ENCODE measurements around the gene RPL7A. TPM values are rescaled to one million over a fixed set of nuclear protein-coding genes. Genes with fewer than 3 reads are reported as not detected.
"Not testable (repeated sequence)": the region's sequence is repeated elsewhere in the genome, so short reads cannot be mapped to it uniquely, and the experiment has no call there.

Gene RPL7A
- total RNA-seq, 3 donors from 2014 or later (not counting 1 experiment from before 2014, with no cell fraction given) = 1,409 to 1,616 (median 1,600) TPM

DNA sequence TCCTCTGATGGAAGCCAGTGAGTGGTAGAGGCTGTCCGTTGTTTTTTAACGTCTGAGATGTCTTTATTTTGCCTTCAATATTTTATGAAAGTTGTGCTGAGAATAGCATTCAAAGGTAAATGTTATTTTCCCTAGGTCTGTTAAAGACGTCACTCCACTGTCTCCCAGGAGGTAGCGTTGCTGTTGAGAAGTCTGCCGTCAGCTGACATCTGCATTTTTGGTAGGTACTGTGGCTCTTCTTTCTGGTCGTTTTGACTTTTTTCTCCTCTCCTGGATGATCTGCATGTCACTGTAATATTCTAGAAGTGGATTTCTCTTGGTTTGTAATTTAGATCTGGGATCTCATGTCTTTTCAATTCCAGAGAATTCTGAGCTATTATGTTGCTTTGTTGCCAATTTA, 38.4 kb upstream of the RPL7A start:
- no peaks in the 10 kb centered on the region for H3K9me3 Mint-ChIP-seq
- intact Hi-C loops (cut with micrococcal nuclease) = no loop called here
- Histone ChIP-seq H3K9me3 (ENCODE audit: control insufficient read depth, insufficient read depth, low read length) (no peaks in the 10 kb centered on the region), H3K27me3 (ENCODE audit: control insufficient read depth, insufficient read depth, low read length) (no peaks in the 10 kb centered on the region), H3K4me1 (ENCODE audit: control insufficient read depth, insufficient read depth, low read length) (no peaks in the 10 kb centered on the region), H3K36me3 (ENCODE audit: control insufficient read depth, insufficient read depth, low read length) (no peaks in the 10 kb centered on the region), H3K4me3 (ENCODE audit: low read length) (no peak overlapping the region), H3K27ac (ENCODE audit: low read length) (no peak overlapping the region)
- peaks cover 8 to 9% of the 10 kb centered on the region in 2 donors for H3K27me3 Mint-ChIP-seq (ENCODE audit: low read depth in 2 of 2)
- 88% methylated on average over 6 of the region's 6 CpGs for WGBS (ENCODE audit: insufficient coverage)
- ATAC-seq (no peak), DNase-seq (no peak)
- TF ChIP-seq, protein P1, sequence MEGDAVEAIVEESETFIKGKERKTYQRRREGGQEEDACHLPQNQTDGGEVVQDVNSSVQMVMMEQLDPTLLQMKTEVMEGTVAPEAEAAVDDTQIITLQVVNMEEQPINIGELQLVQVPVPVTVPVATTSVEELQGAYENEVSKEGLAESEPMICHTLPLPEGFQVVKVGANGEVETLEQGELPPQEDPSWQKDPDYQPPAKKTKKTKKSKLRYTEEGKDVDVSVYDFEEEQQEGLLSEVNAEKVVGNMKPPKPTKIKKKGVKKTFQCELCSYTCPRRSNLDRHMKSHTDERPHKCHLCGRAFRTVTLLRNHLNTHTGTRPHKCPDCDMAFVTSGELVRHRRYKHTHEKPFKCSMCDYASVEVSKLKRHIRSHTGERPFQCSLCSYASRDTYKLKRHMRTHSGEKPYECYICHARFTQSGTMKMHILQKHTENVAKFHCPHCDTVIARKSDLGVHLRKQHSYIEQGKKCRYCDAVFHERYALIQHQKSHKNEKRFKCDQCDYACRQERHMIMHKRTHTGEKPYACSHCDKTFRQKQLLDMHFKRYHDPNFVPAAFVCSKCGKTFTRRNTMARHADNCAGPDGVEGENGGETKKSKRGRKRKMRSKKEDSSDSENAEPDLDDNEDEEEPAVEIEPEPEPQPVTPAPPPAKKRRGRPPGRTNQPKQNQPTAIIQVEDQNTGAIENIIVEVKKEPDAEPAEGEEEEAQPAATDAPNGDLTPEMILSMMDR (IDR thresholded peaks at IDR 0.05) = no peak
- no peak overlapping the region for H3K27ac Mint-ChIP-seq
- H3K4me3 Mint-ChIP-seq = no peak overlapping the region
- no peaks in the 10 kb centered on the region for H3K4me1 Mint-ChIP-seq
- no peaks in the 10 kb centered on the region for H3K36me3 Mint-ChIP-seq

DNA sequence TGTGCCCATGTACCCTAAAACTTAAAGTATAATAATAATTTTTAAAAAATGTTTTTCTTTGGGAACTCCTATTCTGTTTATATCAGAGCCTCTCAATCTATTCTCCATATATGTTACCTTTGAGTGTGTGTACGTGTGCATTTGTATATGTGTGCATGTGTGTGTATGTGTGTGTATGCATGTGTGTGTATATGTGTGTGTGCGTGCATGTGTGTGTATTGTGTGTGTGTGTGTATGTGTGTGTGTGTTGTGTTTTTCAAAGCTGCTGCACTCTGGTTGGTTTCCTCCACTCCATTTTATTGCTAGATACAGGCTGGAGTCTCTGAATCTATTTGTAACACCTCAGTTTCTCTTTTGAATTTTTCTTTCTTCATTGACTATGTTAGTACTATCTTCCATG, 32.0 kb upstream of the RPL7A start:
- WGBS (ENCODE audit: insufficient coverage) = 90% methylated on average over 2 of the region's 2 CpGs

DNA sequence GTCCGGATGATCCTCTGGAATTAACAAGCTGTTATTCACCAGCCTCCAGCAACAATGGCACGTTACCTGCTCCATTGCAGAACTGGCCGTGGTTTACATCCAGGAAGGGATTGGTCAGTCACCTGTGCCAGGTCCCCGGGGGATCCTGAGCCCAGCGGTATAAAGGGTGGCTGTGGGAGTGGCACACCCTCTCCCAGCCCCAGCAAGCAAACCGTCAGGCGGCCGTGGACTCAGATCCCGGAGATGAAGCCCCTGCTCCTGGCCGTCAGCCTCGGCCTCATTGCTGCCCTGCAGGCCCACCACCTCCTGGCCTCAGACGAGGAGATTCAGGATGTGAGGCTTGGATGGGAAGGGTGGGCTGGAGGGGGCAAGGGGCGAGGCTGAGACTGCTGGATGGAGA, 30.5 kb upstream of the RPL7A start:
- DNase-seq; H3K27me3 Mint-ChIP-seq (ENCODE audit: low read depth in 2 of 2); H3K27ac ChIP-seq (ENCODE audit: low read length); intact Hi-C loops (cut with micrococcal nuclease); H3K36me3 ChIP-seq (ENCODE audit: control insufficient read depth, insufficient read depth, low read length); H3K4me1 ChIP-seq (ENCODE audit: control insufficient read depth, insufficient read depth, low read length); H3K27ac Mint-ChIP-seq; H3K4me3 ChIP-seq (ENCODE audit: low read length); H3K27me3 ChIP-seq (ENCODE audit: control insufficient read depth, insufficient read depth, low read length); H3K9me3 Mint-ChIP-seq; H3K4me3 Mint-ChIP-seq; H3K4me1 Mint-ChIP-seq; ATAC-seq; H3K9me3 ChIP-seq (ENCODE audit: control insufficient read depth, insufficient read depth, low read length); H3K36me3 Mint-ChIP-seq: not testable (repeated sequence)
- 95% methylated on average over 11 of the region's 13 CpGs for WGBS (ENCODE audit: insufficient coverage)

More for the DNA sequence above, 32.0 kb upstream of the RPL7A start:
- Histone ChIP-seq H3K4me3 (ENCODE audit: low read length) (no peak overlapping the region), H3K27ac (ENCODE audit: low read length) (no peak overlapping the region), H3K4me1 (ENCODE audit: control insufficient read depth, insufficient read depth, low read length) (no peaks in the 10 kb centered on the region), H3K9me3 (ENCODE audit: control insufficient read depth, insufficient read depth, low read length) (no peaks in the 10 kb centered on the region), H3K36me3 (ENCODE audit: control insufficient read depth, insufficient read depth, low read length) (no peaks in the 10 kb centered on the region), H3K27me3 (ENCODE audit: control insufficient read depth, insufficient read depth, low read length) (no peaks in the 10 kb centered on the region)
- no peaks in the 10 kb centered on the region for H3K36me3 Mint-ChIP-seq
- TF ChIP-seq, protein P1 (IDR thresholded peaks at IDR 0.05) = no peak
- H3K9me3 Mint-ChIP-seq = no peaks in the 10 kb centered on the region
- DNase-seq (no peak), ATAC-seq (no peak)
- intact Hi-C loops (cut with micrococcal nuclease) = no loop called here
- no peak overlapping the region for H3K27ac Mint-ChIP-seq
- H3K27me3 Mint-ChIP-seq (ENCODE audit: low read depth in 2 of 2) = no peaks in the 10 kb centered on the region
- H3K4me1 Mint-ChIP-seq = no peaks in the 10 kb centered on the region
- H3K4me3 Mint-ChIP-seq = no peak overlapping the region

DNA sequence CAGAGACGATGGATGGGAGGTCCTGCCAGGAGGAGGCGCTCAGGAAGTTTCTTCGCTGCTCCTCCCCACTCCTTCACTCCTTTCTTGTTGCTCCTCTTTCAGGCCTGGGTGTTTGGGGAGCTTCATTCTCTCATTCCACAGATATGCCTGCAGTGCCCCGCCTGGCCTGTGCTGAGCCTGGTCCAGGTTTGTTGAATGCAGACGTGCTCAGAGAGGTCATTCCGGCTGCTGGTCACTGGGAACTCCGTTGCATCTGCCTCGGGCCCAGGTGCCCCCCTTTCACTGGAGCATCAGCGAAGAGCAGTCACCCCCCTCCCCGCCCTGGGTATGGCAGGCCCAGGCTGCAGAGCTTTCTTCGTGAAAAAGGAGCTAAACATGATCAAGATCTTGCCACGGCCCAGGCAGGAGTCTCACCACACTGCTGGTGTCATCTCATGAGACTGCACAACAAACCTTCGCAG, 27.6 kb upstream of the RPL7A start:
- no peak overlapping the region for H3K27ac ChIP-seq (ENCODE audit: low read length)
- 92% methylated on average over 13 of the region's 13 CpGs for WGBS (ENCODE audit: insufficient coverage)
- H3K27me3 ChIP-seq (ENCODE audit: control insufficient read depth, insufficient read depth, low read length) = no peaks in the 10 kb centered on the region
- H3K36me3 ChIP-seq (ENCODE audit: control insufficient read depth, insufficient read depth, low read length) = no peaks in the 10 kb centered on the region
- H3K4me1 ChIP-seq (ENCODE audit: control insufficient read depth, insufficient read depth, low read length) = no peaks in the 10 kb centered on the region
- intact Hi-C loops (cut with micrococcal nuclease) = no loop called here
- H3K27me3 Mint-ChIP-seq (ENCODE audit: low read depth in 2 of 2) = no peaks in the 10 kb centered on the region
- H3K9me3 Mint-ChIP-seq = no peaks in the 10 kb centered on the region
- H3K9me3 ChIP-seq (ENCODE audit: control insufficient read depth, insufficient read depth, low read length) = no peaks in the 10 kb centered on the region
- TF ChIP-seq, protein P1 (IDR thresholded peaks at IDR 0.05) = no peak
- no peak for ATAC-seq
- no peak overlapping the region for H3K4me3 ChIP-seq (ENCODE audit: low read length)
- DNase-seq = no peak
- H3K27ac Mint-ChIP-seq = no peak overlapping the region
- H3K36me3 Mint-ChIP-seq = no peaks in the 10 kb centered on the region
- H3K4me1 Mint-ChIP-seq = no peaks in the 10 kb centered on the region
- H3K4me3 Mint-ChIP-seq = no peak overlapping the region
